Subcutaneous adipose tissue (tissue), 4 donors: ENCODE results near the gene SLC17A7. TPM values are rescaled to one million over a fixed set of nuclear protein-coding genes. Genes with fewer than 3 reads are reported as not detected.

Experiments
- total RNA-seq, 4 donors: library from RNA; depleted of rRNA; stranded (reverse); fragments of >200 nt; gene quantifications; one replicate each; pipeline ENCODE4 v1.1.0, GENCODE V29; 2016
- TF ChIP-seq, protein P1 (sequence below): fragments of 450-650 bp; IDR thresholded peaks from one replicate; pipeline ENCODE4 v1.5.1; 2016; ENCODE audit warnings: low read depth, mild to moderate bottlenecking, control low read depth, antibody characterized with exemption, moderate library complexity

The SLC17A7 gene
- total RNA-seq, 4 donors from 2014 or later: 1.7 to 3.6 (median 2.8) TPM

DNA sequence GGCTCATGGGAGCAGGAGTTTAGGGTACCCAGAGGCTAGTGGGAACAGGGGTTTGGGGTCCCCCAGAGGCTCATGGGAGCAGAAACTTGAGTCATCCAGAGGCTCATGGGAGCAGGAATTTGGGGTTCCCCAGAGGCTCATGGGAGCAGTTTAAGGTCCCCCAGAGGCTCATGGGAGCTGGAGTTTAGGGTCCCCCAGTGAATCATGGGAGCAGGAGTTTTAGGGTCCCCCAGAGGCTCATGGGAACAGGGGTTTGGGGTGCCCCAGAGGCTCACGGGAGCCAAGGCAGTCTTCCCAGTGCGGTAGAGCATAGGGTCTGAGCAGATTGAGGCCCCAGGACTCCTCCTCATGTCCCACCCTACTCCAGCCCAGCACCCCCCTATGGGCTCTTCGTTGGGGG lies 24.0 kb upstream of the SLC17A7 start:
- TF ChIP-seq, protein P1, sequence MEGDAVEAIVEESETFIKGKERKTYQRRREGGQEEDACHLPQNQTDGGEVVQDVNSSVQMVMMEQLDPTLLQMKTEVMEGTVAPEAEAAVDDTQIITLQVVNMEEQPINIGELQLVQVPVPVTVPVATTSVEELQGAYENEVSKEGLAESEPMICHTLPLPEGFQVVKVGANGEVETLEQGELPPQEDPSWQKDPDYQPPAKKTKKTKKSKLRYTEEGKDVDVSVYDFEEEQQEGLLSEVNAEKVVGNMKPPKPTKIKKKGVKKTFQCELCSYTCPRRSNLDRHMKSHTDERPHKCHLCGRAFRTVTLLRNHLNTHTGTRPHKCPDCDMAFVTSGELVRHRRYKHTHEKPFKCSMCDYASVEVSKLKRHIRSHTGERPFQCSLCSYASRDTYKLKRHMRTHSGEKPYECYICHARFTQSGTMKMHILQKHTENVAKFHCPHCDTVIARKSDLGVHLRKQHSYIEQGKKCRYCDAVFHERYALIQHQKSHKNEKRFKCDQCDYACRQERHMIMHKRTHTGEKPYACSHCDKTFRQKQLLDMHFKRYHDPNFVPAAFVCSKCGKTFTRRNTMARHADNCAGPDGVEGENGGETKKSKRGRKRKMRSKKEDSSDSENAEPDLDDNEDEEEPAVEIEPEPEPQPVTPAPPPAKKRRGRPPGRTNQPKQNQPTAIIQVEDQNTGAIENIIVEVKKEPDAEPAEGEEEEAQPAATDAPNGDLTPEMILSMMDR: no peak

DNA sequence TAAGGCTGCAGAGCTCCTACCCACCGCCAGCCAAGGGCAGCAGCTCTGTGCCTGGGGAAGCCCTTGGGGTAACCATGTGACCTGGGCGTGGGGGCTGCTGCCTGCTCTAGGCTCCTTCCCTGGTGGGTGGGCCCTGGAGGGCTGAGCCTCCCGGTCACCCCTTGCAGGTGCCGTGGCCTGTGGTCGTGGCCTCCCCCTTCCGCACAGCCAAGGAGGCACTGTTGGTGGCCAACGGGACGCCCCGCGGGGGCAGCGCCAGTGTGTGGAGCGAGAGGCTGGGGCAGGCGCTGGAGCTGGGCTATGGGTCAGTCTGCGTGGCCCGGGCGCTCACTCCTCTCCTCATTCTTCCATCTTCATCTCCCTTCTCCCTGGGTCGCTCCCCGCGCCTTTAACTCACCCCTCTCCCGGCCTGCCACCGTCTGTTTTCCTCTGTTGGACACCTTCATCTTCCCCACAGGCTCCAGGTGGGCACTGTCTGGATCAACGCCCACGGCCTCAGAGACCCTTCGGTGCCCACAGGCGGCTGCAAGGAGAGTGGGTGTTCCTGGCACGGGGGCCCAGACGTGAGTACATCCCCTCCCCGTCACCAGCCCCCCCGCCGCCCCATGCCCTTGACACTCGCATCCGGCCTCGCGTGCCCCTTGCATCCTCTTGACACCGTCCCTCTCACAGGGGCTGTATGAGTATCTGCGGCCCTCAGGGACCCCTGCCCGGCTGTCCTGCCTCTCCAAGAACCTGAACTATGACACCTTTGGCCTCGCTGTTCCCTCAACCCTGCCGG lies 22.8 kb upstream of the SLC17A7 start:
- TF ChIP-seq, protein P1: no peak

DNA sequence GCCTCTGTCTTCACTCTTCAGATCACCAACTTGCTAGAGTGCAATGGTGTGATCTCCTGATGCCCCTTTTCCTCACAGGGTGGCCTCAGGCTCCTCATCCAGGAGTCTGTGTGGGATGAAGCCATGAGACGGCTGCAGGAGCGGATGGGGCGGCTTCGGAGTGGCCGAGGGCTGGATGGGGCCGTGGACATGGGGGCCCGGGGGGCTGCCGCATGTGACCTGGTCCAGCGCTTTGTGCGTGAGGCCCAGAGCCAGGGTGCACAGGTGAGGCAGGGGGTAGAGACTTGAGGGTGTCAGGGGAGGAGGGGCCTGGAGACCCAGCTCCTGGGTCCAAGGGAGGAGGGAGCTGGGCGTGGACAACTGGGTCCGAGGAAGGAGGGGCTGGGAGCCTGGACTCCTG lies 21.2 kb upstream of the SLC17A7 start:
- TF ChIP-seq, protein P1: no peak

DNA sequence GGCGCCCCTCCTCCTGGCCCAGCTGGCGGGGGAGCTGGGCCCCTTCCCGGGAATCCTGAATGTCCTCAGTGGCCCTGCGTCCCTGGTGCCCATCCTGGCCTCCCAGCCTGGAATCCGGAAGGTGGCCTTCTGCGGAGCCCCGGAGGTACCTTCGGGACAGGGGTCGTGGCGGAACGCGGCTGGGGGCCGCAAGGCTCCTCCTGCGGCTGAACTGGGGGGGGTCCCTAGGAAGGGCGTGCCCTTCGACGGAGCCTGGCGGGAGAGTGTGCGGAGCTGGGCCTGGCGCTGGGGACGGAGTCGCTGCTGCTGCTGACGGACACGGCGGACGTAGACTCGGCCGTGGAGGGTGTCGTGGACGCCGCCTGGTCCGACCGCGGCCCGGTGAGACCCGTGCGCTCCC lies 20.3 kb upstream of the SLC17A7 start:
- TF ChIP-seq, protein P1: no peak

DNA sequence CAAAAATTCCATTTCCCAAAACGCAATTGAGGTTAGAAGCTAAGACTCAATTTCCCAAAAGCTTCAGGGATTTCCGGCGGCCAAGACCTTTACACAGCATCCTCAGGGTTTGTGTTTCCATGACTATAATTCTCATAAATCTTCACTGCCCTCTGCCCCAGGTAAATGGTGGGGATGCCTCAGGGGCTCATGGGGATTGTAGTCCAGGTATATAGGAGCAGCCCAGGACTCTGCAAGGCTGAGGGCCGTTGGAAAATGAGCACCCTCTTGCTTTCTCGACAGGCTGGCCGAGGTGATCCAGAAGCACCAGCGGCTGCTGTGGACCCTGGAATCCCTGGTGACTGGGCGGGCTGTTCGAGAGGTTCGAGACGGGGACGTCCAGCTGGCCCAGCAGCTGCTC lies 18.1 kb upstream of the SLC17A7 start:
- TF ChIP-seq, protein P1: no peak

DNA sequence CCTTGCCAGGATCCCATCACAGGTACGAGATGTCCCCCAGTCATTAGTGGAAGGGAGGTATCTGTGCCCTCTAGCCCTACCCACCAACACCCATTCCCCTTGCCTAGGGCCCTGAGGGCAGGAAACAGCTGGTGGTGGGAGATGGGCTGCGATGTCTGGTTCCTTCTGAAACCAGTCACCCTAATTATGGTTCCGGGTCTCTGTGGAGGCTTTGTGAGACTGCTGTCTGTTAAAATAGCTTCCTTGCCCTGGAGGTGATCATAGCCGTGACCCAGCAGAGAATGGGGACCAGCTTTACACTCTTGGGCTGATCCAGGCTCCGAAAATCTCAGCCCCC lies 17.2 kb upstream of the SLC17A7 start:
- TF ChIP-seq, protein P1: no peak

DNA sequence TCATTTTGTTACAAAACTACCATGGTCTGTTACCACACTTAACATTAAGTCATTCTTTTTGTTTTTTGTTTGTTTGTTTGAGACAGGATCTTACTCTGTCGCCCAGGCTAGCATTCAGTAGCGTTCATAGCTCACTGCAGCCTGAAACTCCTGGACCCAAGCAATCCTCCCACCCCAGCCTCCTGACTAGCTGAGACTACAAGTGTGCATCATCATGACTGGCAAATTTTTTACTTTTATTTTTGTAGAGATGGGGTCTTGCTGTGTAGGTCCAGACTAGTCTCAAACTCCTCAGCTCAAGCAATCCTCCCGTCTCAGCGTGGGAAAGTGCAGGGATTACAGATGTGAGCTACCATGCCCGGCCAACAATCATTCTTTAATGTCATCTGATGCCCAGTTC lies 15.0 kb upstream of the SLC17A7 start:
- TF ChIP-seq, protein P1: no peak
